Mesendoderm (in vitro differentiated cells): Measurements from ENCODE around the gene MGP.

Experiments used
- DNase-seq: peaks from one replicate; pipeline ENCODE4 v3.0.0; 2013
- H2AK5ac ChIP-seq: 2 replicates; pipeline ENCODE4 v1.6.1; 2013; ENCODE audit warnings: low read length, inconsistent platforms
- H2BK120ac ChIP-seq: 2 replicates; pipeline ENCODE4 v1.6.1; 2013; ENCODE audit warnings: low read depth, mild to moderate bottlenecking, low read length, moderate library complexity, mixed read lengths
- H2BK15ac ChIP-seq: replicated peaks from 2 replicates; pipeline ENCODE4 v1.6.1; 2013; ENCODE audit warnings: low read depth, mild to moderate bottlenecking, moderate library complexity
- H2BK5ac ChIP-seq: 2 replicates; pipeline ENCODE4 v1.6.1; 2013; ENCODE audit warnings: low read length, inconsistent platforms
- H3K18ac ChIP-seq: 2 replicates; pipeline ENCODE4 v1.6.1; 2013; ENCODE audit warnings: mild to moderate bottlenecking, low read length, mixed read lengths
- H3K23ac ChIP-seq: one replicate; pipeline ENCODE4 v1.6.1; 2013; ENCODE audit warnings: low read length
- H3K27ac ChIP-seq: 2 replicates; pipeline ENCODE4 v1.5.1; 2013; ENCODE audit warnings: low read depth, mild to moderate bottlenecking, inconsistent platforms, low read length, moderate library complexity
- H3K27me3 ChIP-seq: 2 replicates; pipeline ENCODE4 v1.6.1; 2013; ENCODE audit warnings: low read length, control low read depth, mild to moderate bottlenecking, inconsistent platforms; ENCODE audit not compliant: insufficient read depth, poor library complexity
- H3K36me3 ChIP-seq: 2 replicates; pipeline ENCODE4 v1.6.1; 2013; ENCODE audit warnings: low read length, inconsistent platforms; ENCODE audit not compliant: control insufficient read depth, insufficient read depth
- H3K4ac ChIP-seq: one replicate; pipeline ENCODE4 v1.6.1; 2013; ENCODE audit warnings: low read depth, mild to moderate bottlenecking, low read length, moderate library complexity
- H3K4me1 ChIP-seq: 2 replicates; pipeline ENCODE4 v1.6.1; 2013; ENCODE audit warnings: low read depth, low read length, inconsistent platforms; ENCODE audit not compliant: control insufficient read depth
- H3K4me2 ChIP-seq: 2 replicates; pipeline ENCODE4 v1.6.1; 2013; ENCODE audit warnings: low read length
- H3K4me3 ChIP-seq: 2 replicates; pipeline ENCODE4 v1.5.1; 2013; ENCODE audit warnings: mild to moderate bottlenecking, low read length
- H3K56ac ChIP-seq: one replicate; pipeline ENCODE4 v1.6.1; 2013; ENCODE audit warnings: low read length
- H3K79me1 ChIP-seq: 2 replicates; pipeline ENCODE4 v1.6.1; 2013; ENCODE audit warnings: low read length, inconsistent platforms
- H3K79me2 ChIP-seq: 2 replicates; pipeline ENCODE4 v1.6.1; 2013; ENCODE audit warnings: mild to moderate bottlenecking, low read length; ENCODE audit not compliant: control insufficient read depth, insufficient read depth
- H3K9ac ChIP-seq: 2 replicates; pipeline ENCODE4 v1.6.1; 2013; ENCODE audit warnings: low read length, inconsistent platforms
- H4K5ac ChIP-seq: one replicate; pipeline ENCODE4 v1.6.1; 2013; ENCODE audit warnings: low read length
- H4K8ac ChIP-seq: one replicate; pipeline ENCODE4 v1.6.1; 2013; ENCODE audit warnings: low read depth, mild to moderate bottlenecking, control low read depth, low read length, moderate library complexity
- WGBS: extraction: QIAGEN DNeasy Blood & Tissue Kit; methylation state at CpG from one replicate; pipeline ENCODE4 v1.1.7; 2013; ENCODE audit warnings: low lambda C conversion rate, missing lambda C conversion rate; ENCODE audit not compliant: insufficient coverage; ENCODE audit errors: extremely low coverage; 5-methylcytosine and 5-hydroxymethylcytosine counted together

MGP gene

DNA sequence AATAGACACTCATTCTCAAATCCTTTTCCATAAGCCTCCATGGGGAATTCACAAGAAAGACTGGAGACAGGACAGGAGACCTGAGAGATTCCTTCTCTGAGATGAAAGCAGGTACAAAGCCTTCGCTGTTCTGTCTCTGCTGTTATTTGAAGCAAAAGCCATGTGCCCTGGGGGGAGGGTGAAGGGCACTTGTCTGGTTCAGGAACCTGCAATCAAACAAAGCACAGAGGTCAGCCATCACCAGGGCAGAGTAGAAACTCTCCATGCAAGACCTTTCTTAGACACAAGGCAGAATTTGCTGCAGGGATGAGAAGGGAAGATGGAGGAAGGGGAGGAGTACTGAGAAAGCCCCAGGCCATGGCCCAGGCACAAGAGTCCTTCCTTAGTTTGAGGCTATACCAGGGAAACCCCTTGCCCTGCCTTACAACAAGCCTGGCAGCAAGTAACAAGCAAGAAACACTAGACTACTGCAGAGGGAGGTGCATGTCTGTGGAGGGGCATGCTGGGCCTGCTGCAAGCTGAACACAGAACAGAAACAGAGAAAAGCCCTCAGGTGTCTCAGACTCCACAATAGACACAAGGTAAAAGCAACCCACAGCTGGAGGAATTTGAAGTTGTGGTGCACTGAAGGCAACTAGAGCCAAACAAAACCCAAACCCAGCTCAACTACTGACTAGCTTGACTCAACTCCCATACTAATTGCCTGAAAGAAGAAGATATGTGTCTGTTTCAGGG lies 34.6 kb downstream of the MGP start:
- H3K4me2 ChIP-seq: no peak overlapping the region
- H3K18ac ChIP-seq: no peak overlapping the region
- no peak overlapping the region for H3K23ac ChIP-seq
- no peak overlapping the region for H3K27ac ChIP-seq
- no peaks in the 10 kb centered on the region for H3K36me3 ChIP-seq
- no peak for DNase-seq
- no peak overlapping the region for H2BK15ac ChIP-seq
- H4K8ac ChIP-seq: no peak overlapping the region
- no peak overlapping the region for H2BK5ac ChIP-seq
- no peaks in the 10 kb centered on the region for H3K4me1 ChIP-seq
- H3K79me2 ChIP-seq: no peaks in the 10 kb centered on the region
- WGBS: no CpG with 5 or more reads among the region's 1 CpG
- H4K5ac ChIP-seq: no peak overlapping the region
- H3K27me3 ChIP-seq: no peaks in the 10 kb centered on the region
- no peak overlapping the region for H3K56ac ChIP-seq
- H3K4ac ChIP-seq: no peak overlapping the region
- no peaks in the 10 kb centered on the region for H3K79me1 ChIP-seq
- H3K4me3 ChIP-seq: no peak overlapping the region
- H2BK120ac ChIP-seq: no peak overlapping the region
- no peak overlapping the region for H2AK5ac ChIP-seq
- H3K9ac ChIP-seq: no peak overlapping the region

GRCh38 chr12:14849661-14850060 lies 36.0 kb downstream of the MGP start:
- no peak overlapping the region for H2BK120ac ChIP-seq
- no peak overlapping the region for H3K18ac ChIP-seq
- H4K8ac ChIP-seq: no peak overlapping the region
- H3K27ac ChIP-seq: no peak overlapping the region
- no peak overlapping the region for H2BK5ac ChIP-seq
- DNase-seq: no peak
- H3K4me3 ChIP-seq: no peak overlapping the region
- H3K9ac ChIP-seq: no peak overlapping the region
- no peaks in the 10 kb centered on the region for H3K4me1 ChIP-seq
- no peaks in the 10 kb centered on the region for H3K79me2 ChIP-seq
- no peak overlapping the region for H4K5ac ChIP-seq
- no peaks in the 10 kb centered on the region for H3K27me3 ChIP-seq
- no peak overlapping the region for H3K23ac ChIP-seq
- H2AK5ac ChIP-seq: no peak overlapping the region
- H3K4ac ChIP-seq: no peak overlapping the region
- no peaks in the 10 kb centered on the region for H3K79me1 ChIP-seq
- H3K56ac ChIP-seq: no peak overlapping the region
- no peaks in the 10 kb centered on the region for H3K36me3 ChIP-seq
- no peak overlapping the region for H2BK15ac ChIP-seq
- WGBS: no CpG with 5 or more reads among the region's 2 CpGs
- H3K4me2 ChIP-seq: no peak overlapping the region

- Histone ChIP-seq H3K9ac (no peak overlapping the region), H2BK120ac (no peak overlapping the region), H3K4me1 (no peaks in the 10 kb centered on the region), H2AK5ac (no peak overlapping the region), H3K4me2 (no peak overlapping the region), H3K23ac (no peak overlapping the region), H3K27me3 (no peaks in the 10 kb centered on the region), H3K18ac (no peak overlapping the region), H3K27ac (no peak overlapping the region), H4K8ac (no peak overlapping the region), H3K4ac (no peak overlapping the region), H3K79me2 (no peaks in the 10 kb centered on the region), H3K79me1 (no peaks in the 10 kb centered on the region), H3K4me3 (no peak overlapping the region), H3K56ac (no peak overlapping the region), H2BK15ac (no peak overlapping the region), H3K36me3 (no peaks in the 10 kb centered on the region), H2BK5ac (no peak overlapping the region), H4K5ac (no peak overlapping the region)
- no peak for DNase-seq
- WGBS: 100% methylated on average over 1 of the region's 4 CpGs
Observed at GRCh38 chr12:14846876-14847580, 38.6 kb downstream of the MGP start.

DNA sequence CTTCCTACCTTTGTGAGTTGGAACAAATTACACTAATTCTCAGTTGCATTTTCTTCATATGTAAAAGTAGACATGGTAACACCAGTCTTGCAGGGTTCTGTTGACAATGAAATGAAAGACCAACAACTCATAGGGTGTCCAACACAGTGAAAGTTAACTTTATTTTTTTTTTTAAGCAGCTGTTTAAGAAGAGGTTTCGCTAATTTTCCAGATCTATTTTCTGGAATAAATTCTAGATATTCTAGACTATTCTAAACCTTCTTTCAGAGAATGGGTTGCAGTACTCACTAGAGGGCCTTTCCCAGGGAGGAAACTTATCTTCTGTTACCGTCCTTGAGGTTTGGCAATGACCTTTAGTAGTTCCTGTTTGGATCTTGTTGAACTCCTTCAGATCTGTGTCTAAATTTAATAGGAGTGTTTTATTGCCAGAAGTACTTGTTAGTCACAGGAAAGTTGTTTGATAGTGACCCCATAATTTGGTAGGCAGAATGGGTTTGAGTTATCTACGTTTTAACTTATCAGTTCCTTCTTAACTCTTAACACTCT lies 39.5 kb downstream of the MGP start:
- H3K4me3 ChIP-seq: no peak overlapping the region
- H3K4ac ChIP-seq: no peak overlapping the region
- H3K79me2 ChIP-seq: no peaks in the 10 kb centered on the region
- H2BK120ac ChIP-seq: no peak overlapping the region
- no peak overlapping the region for H3K23ac ChIP-seq
- no peak overlapping the region for H3K4me2 ChIP-seq
- no peaks in the 10 kb centered on the region for H3K27me3 ChIP-seq
- H3K27ac ChIP-seq: no peak overlapping the region
- H3K36me3 ChIP-seq: no peaks in the 10 kb centered on the region
- H2BK5ac ChIP-seq: no peak overlapping the region
- no peak overlapping the region for H2BK15ac ChIP-seq
- H3K56ac ChIP-seq: no peak overlapping the region
- no peak for DNase-seq
- H3K9ac ChIP-seq: no peak overlapping the region
- no peaks in the 10 kb centered on the region for H3K4me1 ChIP-seq
- whole genome bisulfite sequencing: no CpG with 5 or more reads among the region's 3 CpGs
- H3K18ac ChIP-seq: no peak overlapping the region
- H4K5ac ChIP-seq: no peak overlapping the region
- no peak overlapping the region for H2AK5ac ChIP-seq
- H3K79me1 ChIP-seq: no peaks in the 10 kb centered on the region
- no peak overlapping the region for H4K8ac ChIP-seq

- Histone ChIP-seq H3K56ac (no peak overlapping the region), H4K8ac (no peak overlapping the region), H3K27ac (no peak overlapping the region), H2BK15ac (no peak overlapping the region), H2BK120ac (peak overlapping the region; percentile 21), H3K36me3 (no peaks in the 10 kb centered on the region), H3K23ac (no peak overlapping the region), H4K5ac (no peak overlapping the region), H3K9ac (no peak overlapping the region), H3K4me1 (no peaks in the 10 kb centered on the region), H3K4me2 (no peak overlapping the region), H2BK5ac (no peak overlapping the region), H3K18ac (no peak overlapping the region), H3K79me2 (no peaks in the 10 kb centered on the region), H3K4me3 (no peak overlapping the region), H3K27me3 (no peaks in the 10 kb centered on the region), H2AK5ac (no peak overlapping the region), H3K79me1 (no peaks in the 10 kb centered on the region), H3K4ac (no peak overlapping the region)
- no CpG with 5 or more reads among the region's 3 CpGs for WGBS
- DNase-seq: peak; percentile 76
Observed at GRCh38 chr12:14845350-14845750, 40.3 kb downstream of the MGP start.
